Epidermal melanocyte (primary cell): ENCODE measurements around the gene RFPL4AL1.
"Not testable (repeated sequence)": the region's sequence is repeated elsewhere in the genome, so short reads cannot be mapped to it uniquely, and the experiment has no call there.

ENCODE experiments used
- DNase-seq: peaks from one replicate; pipeline ENCODE4 v3.0.0; 2011; ENCODE audit warnings: low spot score; ENCODE audit not compliant: insufficient read length

Gene RFPL4AL1

GRCh38 chr19:55768818-55769217 lies at the start of gene RFPL4AL1:
TSS of gene RFPL4AL1 (plus strand) at chr19:55769118. CDS start at chr19:55771805, 2,687 bp downstream.
- not testable (repeated sequence) for DNase-seq

- DNase-seq, result no peak
Observed at GRCh38 chr19:55720214-55720746, 48.6 kb upstream of the RFPL4AL1 start.

DNA sequence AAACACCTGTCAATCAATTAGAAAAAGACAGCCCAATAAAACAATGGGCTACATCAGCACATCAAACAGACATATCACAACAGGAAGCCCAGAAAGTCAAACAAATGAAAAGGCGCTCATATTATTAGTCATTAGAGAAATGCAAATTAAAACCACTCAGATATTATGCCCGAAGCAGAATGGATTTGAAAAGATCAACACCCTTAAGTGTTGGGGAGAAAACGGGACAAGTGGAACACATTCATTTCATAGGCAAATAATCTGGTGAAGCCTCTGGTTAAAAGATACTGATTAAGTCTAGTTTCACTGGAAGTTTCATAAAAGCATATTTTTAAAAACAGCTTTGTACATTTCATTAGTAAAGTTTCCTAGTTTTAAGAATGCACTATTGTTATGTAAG lies 48.1 kb upstream of the RFPL4AL1 start:
- no peak for DNase-seq

DNA sequence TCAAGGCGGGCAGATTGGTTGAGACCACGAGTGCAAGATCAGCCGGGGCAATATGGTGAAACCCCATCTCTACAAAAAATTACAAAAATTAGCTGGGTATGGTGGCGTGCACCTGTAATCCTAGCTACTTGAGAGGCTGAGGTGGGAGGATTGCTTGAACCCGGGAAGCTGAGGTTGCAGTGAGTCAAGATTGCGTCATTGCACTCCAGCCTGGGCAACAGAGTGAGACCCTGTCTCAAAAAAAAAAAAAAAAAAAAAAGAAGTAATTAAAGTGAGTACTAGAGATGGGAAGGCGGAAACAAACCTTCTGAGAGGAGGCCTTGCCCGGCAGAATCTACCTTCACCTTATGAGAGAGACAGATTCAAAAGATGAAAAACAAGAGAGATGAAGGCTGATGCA lies 45.4 kb upstream of the RFPL4AL1 start:
- no peak for DNase-seq

DNA sequence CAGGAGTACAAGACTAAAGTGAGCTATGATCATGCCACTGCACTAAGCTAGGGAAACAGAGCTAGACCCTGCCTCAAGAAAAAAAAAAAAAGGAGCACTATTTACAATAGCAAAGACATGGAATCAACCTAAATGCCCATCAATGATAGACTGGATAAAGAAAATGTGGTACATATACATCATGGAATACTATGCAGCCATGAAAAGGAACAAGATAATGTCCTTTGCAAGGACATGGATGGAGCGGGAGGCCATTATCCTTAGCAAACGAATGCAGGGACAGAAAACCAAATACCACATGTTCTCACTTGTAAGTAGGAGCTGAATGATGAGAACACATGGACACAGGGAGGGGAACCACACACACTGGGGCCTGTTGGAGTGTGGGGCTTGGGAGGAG lies 38.5 kb upstream of the RFPL4AL1 start:
- not testable (repeated sequence) for DNase-seq

GRCh38 chr19:55738302-55738701 lies 30.6 kb upstream of the RFPL4AL1 start, which contains the start of gene NLRP9:
TSS of gene NLRP9 (minus strand) at chr19:55738402. CDS start at chr19:55738374, 28 bp downstream.
- DNase-seq, result no peak

DNA sequence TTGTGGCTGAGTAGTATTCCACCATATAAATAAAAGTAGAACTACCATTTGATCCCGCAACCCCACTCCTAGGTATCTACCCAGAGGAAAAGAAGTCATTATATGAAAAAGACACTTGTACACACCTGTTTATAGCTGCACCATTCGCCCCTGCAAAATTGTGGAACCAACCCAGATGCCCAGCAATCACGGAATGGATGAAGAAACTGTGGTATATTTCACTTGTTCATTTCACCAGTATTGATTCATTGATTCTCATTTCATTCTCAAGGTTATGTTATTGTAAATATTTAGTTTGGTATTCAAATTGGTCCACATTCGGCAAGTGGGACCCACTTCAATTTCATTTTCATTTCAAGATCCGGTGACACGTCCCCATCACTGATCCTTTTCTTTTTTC lies 18.2 kb upstream of the RFPL4AL1 start:
- no peak for DNase-seq

DNA sequence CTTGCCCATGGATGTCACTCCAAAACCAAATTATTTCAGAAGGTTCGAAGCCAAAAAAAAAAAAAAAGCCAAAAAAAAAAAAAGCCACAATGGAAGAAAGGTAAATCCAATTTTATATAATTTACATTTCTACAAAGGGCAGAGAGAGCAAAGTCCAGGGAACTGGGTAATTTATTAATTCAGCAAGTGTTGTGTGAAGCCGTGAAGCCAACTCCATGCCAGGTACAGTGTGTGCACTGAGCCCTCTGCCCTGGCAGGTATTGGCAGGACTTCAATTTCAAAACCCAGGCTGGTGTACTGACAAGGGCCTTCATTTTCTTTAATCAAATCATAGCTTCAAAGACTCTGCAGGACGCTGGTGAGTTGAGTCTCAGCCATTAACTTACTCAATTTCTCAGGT lies 15.5 kb upstream of the RFPL4AL1 start:
- DNase-seq, result no peak

- not testable (repeated sequence) for DNase-seq
Observed at GRCh38 chr19:55756808-55757207, 12.1 kb upstream of the RFPL4AL1 start.

DNA sequence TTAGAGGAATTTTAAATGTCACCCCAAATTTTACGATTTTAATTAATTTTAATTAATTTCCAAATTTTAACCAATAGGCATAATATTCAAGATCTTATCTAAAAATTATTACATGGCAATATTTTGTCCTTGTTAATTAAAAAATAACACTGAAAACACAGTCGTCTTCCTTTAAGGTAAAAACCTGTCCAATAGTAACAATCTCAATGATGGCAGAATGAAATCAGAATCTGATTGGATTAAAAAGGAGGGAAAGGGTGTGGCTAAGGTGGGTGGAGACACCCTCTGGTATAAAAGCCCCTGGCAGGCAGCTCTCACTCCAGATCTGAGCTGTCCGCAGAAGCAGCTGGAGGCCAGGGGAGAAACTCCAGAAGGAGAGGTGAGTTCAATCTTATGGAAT lies 10.1 kb upstream of the RFPL4AL1 start, which contains the start of gene RFPL4A:
Gene RFPL4A (plus strand): TSS at position 301 of the 400 bp plus-strand sequence. CDS start 2,704 bp downstream, outside the sequence.
- DNase-seq, result not testable (repeated sequence)

DNA sequence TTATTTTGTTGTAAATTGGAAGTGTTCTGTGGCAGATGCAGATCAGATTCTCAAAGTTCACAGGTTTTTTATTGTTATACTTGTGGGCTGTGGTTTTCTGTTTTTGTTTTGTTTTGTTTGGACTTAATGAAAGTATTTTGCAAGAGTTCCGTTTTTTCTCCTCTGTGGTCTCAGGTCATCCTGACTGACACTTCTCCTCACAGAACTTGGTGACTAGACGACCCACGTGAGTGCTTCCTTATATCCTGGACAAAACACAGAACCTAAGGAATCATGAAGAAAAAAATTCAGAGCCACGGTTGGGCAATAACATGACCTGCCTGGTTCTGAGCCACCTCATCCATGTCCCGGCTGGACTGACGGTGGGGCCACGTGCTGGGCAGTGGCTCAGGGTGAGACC lies 2.5 kb upstream of the RFPL4AL1 start:
- no peak for DNase-seq

DNA sequence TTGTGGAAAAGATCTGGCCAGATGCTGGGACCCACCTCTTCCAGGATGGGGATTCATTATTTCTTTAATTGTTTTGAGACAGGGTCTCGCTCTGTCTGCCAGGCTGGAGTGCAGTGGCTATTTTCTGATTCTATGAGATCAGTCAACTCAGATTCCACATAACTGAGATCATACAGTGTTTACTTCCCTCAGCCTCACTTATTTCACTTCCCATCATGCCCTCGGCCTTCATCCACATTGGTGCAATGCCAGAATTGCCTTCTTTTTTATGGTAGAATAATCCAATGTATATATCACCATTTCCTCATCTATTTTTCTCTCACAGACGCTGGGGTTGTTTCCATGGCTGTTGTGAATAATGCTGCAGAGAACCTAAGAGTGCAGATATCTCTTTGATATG lies 714 bp downstream of the RFPL4AL1 start:
- DNase-seq, result not testable (repeated sequence)

GRCh38 chr19:55777528-55777927 lies 8.6 kb downstream of the RFPL4AL1 start:
- no peak for DNase-seq

DNA sequence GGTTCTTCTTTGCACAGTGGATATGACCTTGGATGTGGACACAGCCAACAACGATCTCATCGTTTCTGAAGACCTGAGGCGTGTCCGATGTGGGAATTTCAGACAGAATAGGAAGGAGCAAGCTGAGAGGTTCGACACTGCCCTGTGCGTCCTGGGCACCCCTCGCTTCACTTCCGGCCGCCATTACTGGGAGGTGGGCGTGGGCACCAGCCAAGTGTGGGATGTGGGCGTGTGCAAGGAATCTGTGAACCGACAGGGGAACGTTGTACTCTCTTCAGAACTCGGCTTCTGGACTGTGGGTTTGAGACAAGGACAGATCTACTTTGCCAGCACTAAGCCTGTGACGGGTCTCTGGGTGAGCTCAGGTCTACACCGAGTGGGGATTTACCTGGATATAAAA lies 9.4 kb downstream of the RFPL4AL1 start:
- DNase-seq, result no peak

DNA sequence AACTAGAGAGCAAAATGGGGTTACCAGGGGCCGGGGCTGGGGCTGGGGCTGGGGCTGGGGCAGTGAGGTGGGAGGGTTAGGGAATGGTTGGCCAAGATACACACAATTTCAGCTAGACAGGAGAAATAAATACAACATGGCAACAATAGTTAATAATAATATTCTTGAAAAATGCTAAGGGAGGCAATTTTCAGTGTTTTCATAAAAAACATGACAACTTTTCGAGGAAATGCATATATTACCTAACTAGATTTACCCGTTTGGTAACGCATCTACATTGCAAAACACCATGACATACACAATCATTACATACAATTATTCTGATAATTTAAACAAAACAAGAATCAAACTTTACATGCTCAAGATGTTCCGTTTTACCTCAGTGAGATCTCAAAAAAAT lies 12.2 kb downstream of the RFPL4AL1 start:
- no peak for DNase-seq

- DNase-seq, result no peak
Observed at GRCh38 chr19:55795021-55795420, 26.1 kb downstream of the RFPL4AL1 start.

DNA sequence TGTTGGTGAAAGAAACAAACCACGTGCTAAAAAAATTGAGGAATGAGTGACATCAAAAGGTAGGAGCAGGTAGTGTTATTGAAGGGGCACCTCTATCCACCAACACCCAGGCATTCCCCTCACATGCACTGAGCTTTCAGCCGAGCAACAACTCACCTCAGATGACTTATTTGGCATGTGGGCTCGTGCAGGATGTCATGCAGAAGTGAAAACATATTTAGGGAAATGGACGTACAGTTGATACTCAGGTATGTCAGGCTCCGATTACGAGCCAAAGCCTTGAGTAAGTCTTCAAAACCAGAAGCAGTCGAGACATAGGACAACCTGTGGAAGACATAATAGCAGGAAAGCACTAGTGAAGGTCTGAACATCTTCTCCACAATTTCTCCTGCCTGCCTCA lies 32.5 kb downstream of the RFPL4AL1 start:
- no peak for DNase-seq

DNA sequence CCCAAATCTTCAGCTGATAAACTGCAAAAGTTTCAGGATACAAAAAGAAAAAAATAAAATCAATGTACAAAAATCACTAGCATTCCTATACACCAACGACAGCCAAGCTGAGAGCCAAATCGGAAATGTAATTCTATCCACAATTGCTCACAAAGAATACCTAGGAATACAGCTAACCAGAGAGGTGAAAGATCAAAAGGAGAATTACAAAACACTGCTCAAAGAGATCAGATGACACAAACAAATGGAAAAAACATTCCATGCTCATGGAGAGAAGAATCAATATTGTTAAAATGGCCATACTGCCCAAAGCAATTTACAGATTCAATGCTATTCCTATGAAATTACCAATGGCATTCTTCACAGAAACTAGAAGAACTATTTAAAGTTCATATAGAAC lies 33.4 kb downstream of the RFPL4AL1 start:
- DNase-seq, result no peak

GRCh38 chr19:55809381-55810058 lies 40.6 kb downstream of the RFPL4AL1 start:
- DNase-seq, result no peak

- DNase-seq, result no peak
Observed at GRCh38 chr19:55811340-55811739, 42.4 kb downstream of the RFPL4AL1 start.

DNA sequence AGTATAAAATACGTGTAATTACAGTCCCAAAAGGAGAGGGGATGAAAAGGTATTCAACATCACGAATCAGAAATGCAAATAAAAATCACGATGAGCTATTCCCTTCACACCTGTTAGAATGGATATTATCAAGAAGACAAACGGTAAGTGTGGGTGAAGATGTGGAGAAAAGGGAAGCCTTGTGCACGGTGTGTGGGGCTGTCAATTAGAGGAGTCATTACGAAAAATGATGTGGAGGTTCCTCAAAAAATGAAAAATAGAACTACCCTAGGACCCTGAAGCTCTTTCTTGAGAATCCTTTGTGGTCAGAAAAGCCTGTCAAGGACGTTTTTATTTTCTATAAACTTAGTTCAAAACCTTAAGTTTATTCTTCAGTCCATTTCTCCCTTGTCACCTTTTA lies 43.5 kb downstream of the RFPL4AL1 start:
- DNase-seq, result no peak

GRCh38 chr19:55813906-55814305 lies 45.0 kb downstream of the RFPL4AL1 start:
- no peak for DNase-seq

GRCh38 chr19:55820037-55820436 lies 51.1 kb downstream of the RFPL4AL1 start:
- no peak for DNase-seq
